ENCODE data around the gene OR11H1.
"Not testable (repeated sequence)": the region's sequence is repeated elsewhere in the genome, so short reads cannot be mapped to it uniquely, and the experiment has no call there.

OR11H1 gene, protein sequence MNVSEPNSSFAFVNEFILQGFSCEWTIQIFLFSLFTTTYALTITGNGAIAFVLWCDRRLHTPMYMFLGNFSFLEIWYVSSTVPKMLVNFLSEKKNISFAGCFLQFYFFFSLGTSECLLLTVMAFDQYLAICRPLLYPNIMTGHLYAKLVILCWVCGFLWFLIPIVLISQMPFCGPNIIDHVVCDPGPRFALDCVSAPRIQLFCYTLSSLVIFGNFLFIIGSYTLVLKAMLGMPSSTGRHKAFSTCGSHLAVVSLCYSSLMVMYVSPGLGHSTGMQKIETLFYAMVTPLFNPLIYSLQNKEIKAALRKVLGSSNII

DNA sequence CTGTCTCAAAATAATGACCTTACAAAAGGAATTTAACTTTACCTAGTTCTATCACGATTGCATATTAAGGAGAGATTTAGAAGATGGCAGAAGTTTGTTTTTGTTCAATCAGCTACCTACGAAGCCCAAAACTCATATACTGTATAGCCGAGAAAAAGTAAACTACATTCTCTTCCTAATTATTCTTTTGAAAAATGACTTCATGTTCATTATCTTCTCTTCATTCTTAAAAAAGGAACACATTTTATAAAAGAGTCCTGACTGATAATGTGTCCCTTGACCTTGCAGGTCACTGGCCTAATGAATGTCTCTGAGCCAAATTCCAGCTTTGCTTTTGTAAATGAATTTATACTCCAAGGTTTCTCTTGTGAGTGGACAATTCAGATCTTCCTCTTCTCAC lies at the start of gene OR11H1:
Gene OR11H1 (plus strand): TSS at position 301 of the 400 bp plus-strand sequence. CDS start 0 bp downstream, at position 301.
- not testable (repeated sequence) for H3K9me3 ChIP-seq (ENCODE audit: low read depth, low read length); DNase-seq (ENCODE audit: low read depth, low spot score); H3K9ac ChIP-seq (ENCODE audit: insufficient read length); H3K27ac ChIP-seq; H3K4me3 ChIP-seq; H3K36me3 ChIP-seq (ENCODE audit: insufficient read depth, low read length)

DNA sequence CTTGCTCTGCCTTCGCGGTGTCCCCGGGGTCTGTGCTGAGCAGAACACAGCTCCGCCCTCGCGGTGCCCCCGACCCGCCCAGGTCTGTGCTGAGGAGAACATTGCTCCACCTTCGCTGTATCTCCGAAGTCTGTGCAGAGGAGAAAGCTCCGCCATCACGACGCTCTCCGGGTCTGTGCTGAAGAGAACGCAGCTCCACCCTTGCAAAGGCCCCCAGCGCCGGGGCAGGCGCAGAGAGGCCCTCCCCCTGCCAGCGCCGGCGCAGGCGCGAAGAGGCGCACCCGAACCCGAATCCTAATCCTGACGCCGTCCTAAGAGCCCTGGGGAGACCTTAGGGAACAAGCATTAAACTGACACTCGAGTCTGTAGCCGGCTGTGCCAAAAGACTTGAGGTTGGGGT lies 18.0 kb upstream of the OR11H1 start:
- not testable (repeated sequence) for H3K36me3 ChIP-seq (ENCODE audit: insufficient read depth, low read length); H3K9ac ChIP-seq (ENCODE audit: insufficient read length); H3K4me3 ChIP-seq; DNase-seq (ENCODE audit: low read depth, low spot score); H3K9me3 ChIP-seq (ENCODE audit: low read depth, low read length); H3K27ac ChIP-seq

DNA sequence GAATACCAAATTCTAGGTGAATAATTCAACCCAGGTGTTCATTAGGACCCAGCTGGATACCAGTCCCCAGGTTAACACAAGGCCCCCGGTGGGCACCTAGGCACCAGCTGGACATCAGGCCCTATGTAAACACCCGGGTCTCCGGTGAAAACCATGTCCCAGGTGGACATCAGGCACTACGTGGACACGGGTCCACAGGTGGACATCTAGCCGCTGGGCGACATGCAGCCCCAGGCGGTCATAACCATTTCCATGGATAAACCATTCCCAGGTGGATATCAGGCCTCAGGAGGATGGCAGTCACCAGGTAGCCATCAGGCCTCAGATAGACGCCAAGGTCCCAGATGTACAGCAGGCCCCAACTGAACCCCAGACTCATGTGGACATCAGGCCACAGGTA lies 12.1 kb upstream of the OR11H1 start:
- H3K36me3 ChIP-seq (ENCODE audit: insufficient read depth, low read length); H3K9me3 ChIP-seq (ENCODE audit: low read depth, low read length); DNase-seq (ENCODE audit: low read depth, low spot score); H3K4me3 ChIP-seq; H3K27ac ChIP-seq; H3K9ac ChIP-seq (ENCODE audit: insufficient read length): not testable (repeated sequence)

DNA sequence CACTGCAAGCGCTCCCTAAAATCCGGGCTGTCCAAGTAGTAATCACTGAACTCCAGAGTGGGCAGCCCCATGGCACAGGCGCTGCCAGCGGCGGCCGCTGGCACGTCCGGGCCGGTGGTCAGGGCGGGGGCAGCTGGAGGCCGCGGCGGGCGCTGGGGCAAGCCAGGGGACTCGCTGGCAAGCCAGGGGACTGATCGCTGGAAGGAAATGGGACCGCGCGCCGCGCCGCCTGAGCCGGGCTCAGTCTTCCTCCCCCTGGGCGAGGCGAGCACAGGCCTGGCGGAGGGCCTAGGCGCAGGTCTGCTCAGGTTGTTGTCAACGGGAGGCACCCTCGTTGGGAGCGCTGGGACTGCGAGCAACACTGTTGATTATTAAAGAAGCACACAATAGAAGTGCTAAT lies 25.8 kb downstream of the OR11H1 start:
- not testable (repeated sequence) for H3K27ac ChIP-seq; H3K9ac ChIP-seq (ENCODE audit: insufficient read length); H3K9me3 ChIP-seq (ENCODE audit: low read depth, low read length); H3K4me3 ChIP-seq; DNase-seq (ENCODE audit: low read depth, low spot score); H3K36me3 ChIP-seq (ENCODE audit: insufficient read depth, low read length)

DNA sequence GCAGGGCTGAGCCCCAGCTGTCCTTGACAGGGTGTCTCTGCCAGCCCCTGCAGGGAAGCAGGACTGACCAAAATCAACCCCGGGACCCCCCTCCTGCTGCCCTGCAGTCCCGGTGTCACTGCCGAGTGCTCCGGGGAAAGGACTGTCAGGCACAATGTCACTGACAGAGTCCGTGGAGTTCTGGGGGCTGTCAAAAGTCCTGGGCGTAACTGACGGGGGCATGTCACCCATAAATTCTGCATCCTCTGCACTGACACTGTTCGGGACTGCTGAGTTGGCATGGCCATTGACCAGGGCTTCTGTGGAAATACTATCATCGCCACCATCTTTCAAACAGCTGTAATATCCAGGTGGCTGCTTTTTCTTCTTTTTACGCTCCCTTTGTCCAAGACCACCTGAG lies 35.5 kb downstream of the OR11H1 start:
- not testable (repeated sequence) for H3K4me3 ChIP-seq; H3K9ac ChIP-seq (ENCODE audit: insufficient read length); DNase-seq (ENCODE audit: low read depth, low spot score); H3K9me3 ChIP-seq (ENCODE audit: low read depth, low read length); H3K36me3 ChIP-seq (ENCODE audit: insufficient read depth, low read length); H3K27ac ChIP-seq

DNA sequence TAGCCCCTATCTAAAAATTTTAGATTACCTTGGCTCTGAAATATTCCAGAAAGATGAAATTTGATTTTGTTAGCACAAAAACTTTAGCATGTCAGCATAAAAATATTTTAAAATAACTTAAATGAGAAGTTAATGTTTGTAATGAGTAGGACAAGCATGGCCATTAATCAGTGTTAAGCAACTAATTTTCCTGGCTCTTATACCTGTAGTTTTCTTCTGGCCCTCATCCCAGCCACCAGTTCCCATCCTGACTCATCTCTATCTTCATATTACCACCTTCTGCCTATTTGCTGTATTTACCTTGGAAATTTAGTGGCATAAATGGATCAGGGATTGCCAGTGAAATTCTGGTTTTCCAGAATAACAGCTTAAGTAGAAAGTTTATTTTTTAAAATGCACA lies 37.1 kb downstream of the OR11H1 start:
- not testable (repeated sequence) for H3K9ac ChIP-seq (ENCODE audit: insufficient read length); H3K36me3 ChIP-seq (ENCODE audit: insufficient read depth, low read length); H3K4me3 ChIP-seq; DNase-seq (ENCODE audit: low read depth, low spot score); H3K9me3 ChIP-seq (ENCODE audit: low read depth, low read length); H3K27ac ChIP-seq
